ENCODE results near the gene PMEPA1.

DNA sequence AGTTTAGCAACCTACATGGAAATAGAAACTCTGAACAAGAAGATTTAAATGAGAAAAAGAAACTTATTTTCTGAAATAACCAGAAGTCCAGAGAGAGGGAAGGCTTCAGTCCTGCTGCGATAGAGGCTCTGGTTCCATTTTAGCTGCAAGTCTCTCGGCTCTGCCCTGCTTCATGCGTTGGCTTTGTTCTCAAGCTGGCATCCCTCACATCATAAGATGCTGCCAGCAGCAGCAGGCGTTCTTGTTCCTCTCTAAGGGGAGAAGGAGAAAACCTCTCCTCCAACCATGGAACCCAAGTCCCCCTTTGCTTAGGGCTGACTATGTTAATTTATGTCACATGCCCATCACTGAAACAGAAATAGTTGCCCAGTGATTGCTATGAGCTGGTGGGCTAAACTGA lies 46.4 kb upstream of the PMEPA1 start:
- TF ChIP-seq, protein P1, sequence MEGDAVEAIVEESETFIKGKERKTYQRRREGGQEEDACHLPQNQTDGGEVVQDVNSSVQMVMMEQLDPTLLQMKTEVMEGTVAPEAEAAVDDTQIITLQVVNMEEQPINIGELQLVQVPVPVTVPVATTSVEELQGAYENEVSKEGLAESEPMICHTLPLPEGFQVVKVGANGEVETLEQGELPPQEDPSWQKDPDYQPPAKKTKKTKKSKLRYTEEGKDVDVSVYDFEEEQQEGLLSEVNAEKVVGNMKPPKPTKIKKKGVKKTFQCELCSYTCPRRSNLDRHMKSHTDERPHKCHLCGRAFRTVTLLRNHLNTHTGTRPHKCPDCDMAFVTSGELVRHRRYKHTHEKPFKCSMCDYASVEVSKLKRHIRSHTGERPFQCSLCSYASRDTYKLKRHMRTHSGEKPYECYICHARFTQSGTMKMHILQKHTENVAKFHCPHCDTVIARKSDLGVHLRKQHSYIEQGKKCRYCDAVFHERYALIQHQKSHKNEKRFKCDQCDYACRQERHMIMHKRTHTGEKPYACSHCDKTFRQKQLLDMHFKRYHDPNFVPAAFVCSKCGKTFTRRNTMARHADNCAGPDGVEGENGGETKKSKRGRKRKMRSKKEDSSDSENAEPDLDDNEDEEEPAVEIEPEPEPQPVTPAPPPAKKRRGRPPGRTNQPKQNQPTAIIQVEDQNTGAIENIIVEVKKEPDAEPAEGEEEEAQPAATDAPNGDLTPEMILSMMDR (IDR thresholded peaks at IDR 0.05; ENCODE audit: low read depth, low read length, poor library complexity, severe bottlenecking), result no peak
- no peak for TF ChIP-seq EZH2phosphoT487 (IDR thresholded peaks at IDR 0.05; ENCODE audit: borderline replicate concordance, low read length)
